ENCODE data around the gene CCNB1IP1.

DNA sequence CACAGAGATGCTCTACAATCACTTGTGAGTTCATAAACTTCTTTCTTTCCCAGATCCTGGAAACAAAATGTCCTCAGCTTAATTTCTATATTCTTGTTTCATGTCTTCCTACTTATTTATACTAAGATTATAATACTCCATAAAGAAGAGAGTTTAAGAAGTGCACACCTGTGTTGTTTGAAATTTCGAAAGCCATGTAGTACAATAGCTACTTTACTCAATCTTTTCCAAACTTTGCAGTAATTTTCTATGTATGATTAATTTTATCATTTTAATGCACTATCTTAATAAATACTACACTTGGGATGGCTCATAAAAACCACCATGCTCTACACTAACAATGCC, 27.0 kb downstream of the CCNB1IP1 start:
- no peak for TF ChIP-seq SRF (IDR thresholded peaks at IDR 0.05; ENCODE audit: low read depth)
- no peak for TF ChIP-seq CTCF (IDR thresholded peaks at IDR 0.05 in 2 of 3, conservative IDR thresholded peaks at IDR 0.05 in 1 of 3; ENCODE audit: borderline replicate concordance in 1 of 3, insufficient read depth in 1 of 3, low read depth in 2 of 3, low read length in 2 of 3)
- no peak for TF ChIP-seq POLR2A (IDR thresholded peaks at IDR 0.05; ENCODE audit: borderline replicate concordance, extremely low read depth, insufficient read depth, insufficient read length)
- no peak for TF ChIP-seq ATF3 (IDR thresholded peaks at IDR 0.05)
- TF ChIP-seq FOSL1 (IDR thresholded peaks at IDR 0.05; ENCODE audit: low read depth), result no peak
- no peak for TF ChIP-seq SIN3A (IDR thresholded peaks at IDR 0.05; ENCODE audit: low read depth)
